ENCODE results near the gene TAF5L. TPM values are rescaled to one million over a fixed set of nuclear protein-coding genes. Genes with fewer than 3 reads are reported as not detected.
"Not testable (repeated sequence)": the region's sequence is repeated elsewhere in the genome, so short reads cannot be mapped to it uniquely, and the experiment has no call there.

TAF5L gene
- total and polyA plus RNA-seq, 2 of the 13 experiments (the other 11 are each of a cell fraction or from before 2014, with no cell fraction given): 10.8 to 18.2 TPM

- TF ChIP-seq DZIP1 (CRISPR knock-in tag; IDR thresholded peaks at IDR 0.05) (no peak), ZNF276 (CRISPR knock-in tag; IDR thresholded peaks at IDR 0.05; ENCODE audit: low read depth) (no peak), RBM22 (optimal IDR thresholded peaks at IDR 0.05; ENCODE audit: low read length) (no peak)
Observed at GRCh38 chr1:229596925-229597699, 28.8 kb downstream of the TAF5L start (continued).

- H4K20me1 ChIP-seq (ENCODE audit: insufficient read depth, low read length); H3K9ac ChIP-seq (ENCODE audit: insufficient read depth, low read depth, low read length); POLR2A ChIA-PET; H3K4me2 ChIP-seq (ENCODE audit: low read depth, low read length); intact Hi-C loops (cut with micrococcal nuclease; ENCODE audit: unreplicated experiment); H2AFZ ChIP-seq (ENCODE audit: low read length); H3K9me3 ChIP-seq (ENCODE audit: low read length); in situ Hi-C loops (cut with HindIII; ENCODE audit: extremely low pct_ligation_motif_present, low pct_unique_long_range_greater_than_20kb); H3K27ac ChIP-seq (ENCODE audit: extremely low read length, insufficient read depth, low read length); H3K4me3 ChIP-seq (replicated peaks in 1 of 3; ENCODE audit: insufficient read depth in 1 of 3, low read depth in 2 of 3, low read length in 3 of 3); H3K79me2 ChIP-seq (ENCODE audit: insufficient read depth, low read length); H3K4me1 ChIP-seq (ENCODE audit: insufficient read depth, low read length); DNase-seq (ENCODE audit: low spot score); CTCF ChIA-PET (ENCODE audit: low intra/inter-chr PET ratio, low total read pairs); ATAC-seq; BruUV-seq (replicated peaks); H3K27me3 ChIP-seq (ENCODE audit: control insufficient read depth in 1 of 2, insufficient read depth in 2 of 2, low read length in 2 of 2); FAIRE-seq: not testable (repeated sequence)
- 98% methylated on average over 7 of the region's 7 CpGs for WGBS (ENCODE audit: low lambda C conversion rate)
- peaks cover 5 to 28% of the 10 kb centered on the region in 2 experiments; a peak in 4 of 5 replicates for H3K36me3 ChIP-seq (replicated peaks in 1 of 2; ENCODE audit: control insufficient read depth in 1 of 2, insufficient read depth in 2 of 2, low read length in 2 of 2)
Observed at GRCh38 chr1:229595876-229596275, 30.0 kb downstream of the TAF5L start.
